Measurements from ENCODE around the gene CALML6.
"Not testable (repeated sequence)": the region's sequence is repeated elsewhere in the genome, so short reads cannot be mapped to it uniquely, and the experiment has no call there.

The CALML6 gene

GRCh38 chr1:1924386-1924785, 9.3 kb downstream of the CALML6 start:
- H3K4me3 Mint-ChIP-seq, result no peak overlapping the region
- peaks cover 3% of the 10 kb centered on the region for H3K4me1 Mint-ChIP-seq (ENCODE audit: low read depth)
- no peaks in the 10 kb centered on the region for H3K36me3 Mint-ChIP-seq (ENCODE audit: low read depth)
- no peaks in the 10 kb centered on the region for H3K27me3 Mint-ChIP-seq
- H3K27ac Mint-ChIP-seq, result no peak overlapping the region
- H3K9me3 Mint-ChIP-seq, result no peaks in the 10 kb centered on the region

- no peaks in the 10 kb centered on the region for H3K36me3 Mint-ChIP-seq (ENCODE audit: low read depth)
- no peaks in the 10 kb centered on the region for H3K4me1 Mint-ChIP-seq (ENCODE audit: low read depth)
- H3K4me3 Mint-ChIP-seq, result no peak overlapping the region
- no peaks in the 10 kb centered on the region for H3K9me3 Mint-ChIP-seq
- no peaks in the 10 kb centered on the region for H3K27me3 Mint-ChIP-seq
- no peak overlapping the region for H3K27ac Mint-ChIP-seq
Observed at GRCh38 chr1:1924849-1925248, 9.8 kb downstream of the CALML6 start.

GRCh38 chr1:1925437-1926345, 10.6 kb downstream of the CALML6 start:
- H3K27me3 Mint-ChIP-seq, result no peaks in the 10 kb centered on the region
- no peak overlapping the region for H3K27ac Mint-ChIP-seq
- no peaks in the 10 kb centered on the region for H3K36me3 Mint-ChIP-seq (ENCODE audit: low read depth)
- H3K4me1 Mint-ChIP-seq (ENCODE audit: low read depth), result no peaks in the 10 kb centered on the region
- no peaks in the 10 kb centered on the region for H3K9me3 Mint-ChIP-seq
- H3K4me3 Mint-ChIP-seq, result no peak overlapping the region

- no peaks in the 10 kb centered on the region for H3K27me3 Mint-ChIP-seq
- H3K4me1 Mint-ChIP-seq (ENCODE audit: low read depth), result no peaks in the 10 kb centered on the region
- no peaks in the 10 kb centered on the region for H3K9me3 Mint-ChIP-seq
- no peak overlapping the region for H3K27ac Mint-ChIP-seq
- H3K36me3 Mint-ChIP-seq (ENCODE audit: low read depth), result no peaks in the 10 kb centered on the region
- no peak overlapping the region for H3K4me3 Mint-ChIP-seq
Observed at GRCh38 chr1:1926346-1926811, 11.3 kb downstream of the CALML6 start.

- Mint-ChIP-seq H3K27ac (no peak overlapping the region), H3K4me1 (ENCODE audit: low read depth) (no peaks in the 10 kb centered on the region), H3K27me3 (no peaks in the 10 kb centered on the region), H3K36me3 (ENCODE audit: low read depth) (no peaks in the 10 kb centered on the region), H3K4me3 (no peak overlapping the region), H3K9me3 (no peaks in the 10 kb centered on the region)
Observed at GRCh38 chr1:1926886-1927660, 12.0 kb downstream of the CALML6 start.

- H3K4me3 Mint-ChIP-seq, result no peak overlapping the region
Observed at GRCh38 chr1:1927751-1928150, 12.7 kb downstream of the CALML6 start.

GRCh38 chr1:1928231-1929101, 13.4 kb downstream of the CALML6 start:
- Mint-ChIP-seq H3K27me3 (no peaks in the 10 kb centered on the region), H3K4me1 (ENCODE audit: low read depth) (no peaks in the 10 kb centered on the region), H3K4me3 (no peak overlapping the region), H3K36me3 (ENCODE audit: low read depth) (no peaks in the 10 kb centered on the region), H3K27ac (no peak overlapping the region), H3K9me3 (no peaks in the 10 kb centered on the region)

More at GRCh38 chr1:1927751-1928150, 12.7 kb downstream of the CALML6 start:
- Mint-ChIP-seq H3K27me3 (no peaks in the 10 kb centered on the region), H3K27ac (no peak overlapping the region), H3K36me3 (ENCODE audit: low read depth) (no peaks in the 10 kb centered on the region), H3K4me1 (ENCODE audit: low read depth) (no peaks in the 10 kb centered on the region), H3K9me3 (no peaks in the 10 kb centered on the region)

- no peaks in the 10 kb centered on the region for H3K27me3 Mint-ChIP-seq
- no peaks in the 10 kb centered on the region for H3K36me3 Mint-ChIP-seq (ENCODE audit: low read depth)
- H3K27ac Mint-ChIP-seq, result no peak overlapping the region
- H3K4me1 Mint-ChIP-seq (ENCODE audit: low read depth), result no peaks in the 10 kb centered on the region
- H3K4me3 Mint-ChIP-seq, result no peak overlapping the region
- peaks cover 3% of the 10 kb centered on the region for H3K9me3 Mint-ChIP-seq
Observed at GRCh38 chr1:1929102-1929638, 14.1 kb downstream of the CALML6 start.

GRCh38 chr1:1929639-1930545, 14.8 kb downstream of the CALML6 start:
- H3K27ac Mint-ChIP-seq, result no peak overlapping the region
- H3K9me3 Mint-ChIP-seq, result peaks cover 6% of the 10 kb centered on the region
- no peak overlapping the region for H3K4me3 Mint-ChIP-seq
- H3K4me1 Mint-ChIP-seq (ENCODE audit: low read depth), result no peaks in the 10 kb centered on the region
- no peaks in the 10 kb centered on the region for H3K36me3 Mint-ChIP-seq (ENCODE audit: low read depth)
- H3K27me3 Mint-ChIP-seq, result no peaks in the 10 kb centered on the region

GRCh38 chr1:1934848-1935247, 19.8 kb downstream of the CALML6 start:
- H3K4me3 Mint-ChIP-seq; H3K27ac Mint-ChIP-seq; H3K36me3 Mint-ChIP-seq (ENCODE audit: low read depth); H3K4me1 Mint-ChIP-seq (ENCODE audit: low read depth); H3K9me3 Mint-ChIP-seq; H3K27me3 Mint-ChIP-seq: not testable (repeated sequence)

- Mint-ChIP-seq H3K27me3 (peaks cover 4% of the 10 kb centered on the region), H3K9me3 (peaks cover 6% of the 10 kb centered on the region), H3K27ac (no peak overlapping the region)
Observed at GRCh38 chr1:1937061-1937460, 22.0 kb downstream of the CALML6 start.

GRCh38 chr1:1937549-1938275, 22.7 kb downstream of the CALML6 start:
- Mint-ChIP-seq H3K27ac (no peak overlapping the region), H3K36me3 (ENCODE audit: low read depth) (no peaks in the 10 kb centered on the region), H3K4me3 (no peak overlapping the region), H3K4me1 (ENCODE audit: low read depth) (no peaks in the 10 kb centered on the region), H3K9me3 (peaks cover 6% of the 10 kb centered on the region), H3K27me3 (peaks cover 4% of the 10 kb centered on the region)

More at GRCh38 chr1:1937061-1937460, 22.0 kb downstream of the CALML6 start:
- Mint-ChIP-seq H3K4me1 (ENCODE audit: low read depth) (no peaks in the 10 kb centered on the region), H3K36me3 (ENCODE audit: low read depth) (no peaks in the 10 kb centered on the region), H3K4me3 (no peak overlapping the region)

- H3K4me1 Mint-ChIP-seq (ENCODE audit: low read depth), result no peaks in the 10 kb centered on the region
- H3K27me3 Mint-ChIP-seq, result peaks cover 4% of the 10 kb centered on the region
- no peaks in the 10 kb centered on the region for H3K36me3 Mint-ChIP-seq (ENCODE audit: low read depth)
- H3K27ac Mint-ChIP-seq, result no peak overlapping the region
- peaks cover 6% of the 10 kb centered on the region for H3K9me3 Mint-ChIP-seq
- no peak overlapping the region for H3K4me3 Mint-ChIP-seq
Observed at GRCh38 chr1:1938276-1938573, 23.2 kb downstream of the CALML6 start.

Data from stimulated activated naive CD8-positive, alpha-beta T cell treated with anti-CD3 and anti-CD28 coated beads, Interleukin-15, Interleukin-2, amounts not matched to agents 100 ng/mL and 50 ng/mL, for 24 hours (primary cell).